NCI-H82 (cell line): ENCODE data around the gene MTA1.

ENCODE experiments used
- DNase-seq: peaks from one replicate; lab custom pipeline; 2025; lab: John Stamatoyannopoulos, UW

MTA1 gene

DNA sequence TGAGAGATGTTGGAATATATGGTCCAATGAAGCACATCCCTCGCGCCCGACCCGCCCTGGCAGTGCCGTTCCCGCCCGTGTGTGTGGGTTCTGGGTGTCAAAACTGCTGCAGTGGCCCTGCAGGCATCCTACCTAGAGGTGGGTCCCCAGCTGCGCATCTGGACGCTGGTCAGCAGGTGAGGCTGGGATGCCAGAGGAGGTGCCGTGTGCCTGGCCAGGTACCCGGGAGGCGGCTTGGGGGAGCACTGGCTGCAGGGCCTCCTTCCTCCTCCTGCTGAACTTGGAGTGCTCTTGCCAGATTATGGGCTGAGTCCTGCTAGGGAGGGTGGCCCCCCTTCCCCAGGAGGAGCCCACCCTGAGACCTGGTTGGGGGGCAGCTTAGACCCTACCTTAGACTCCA, 5.2 kb downstream of the MTA1 start:
- DNase-seq, result no peak

DNA sequence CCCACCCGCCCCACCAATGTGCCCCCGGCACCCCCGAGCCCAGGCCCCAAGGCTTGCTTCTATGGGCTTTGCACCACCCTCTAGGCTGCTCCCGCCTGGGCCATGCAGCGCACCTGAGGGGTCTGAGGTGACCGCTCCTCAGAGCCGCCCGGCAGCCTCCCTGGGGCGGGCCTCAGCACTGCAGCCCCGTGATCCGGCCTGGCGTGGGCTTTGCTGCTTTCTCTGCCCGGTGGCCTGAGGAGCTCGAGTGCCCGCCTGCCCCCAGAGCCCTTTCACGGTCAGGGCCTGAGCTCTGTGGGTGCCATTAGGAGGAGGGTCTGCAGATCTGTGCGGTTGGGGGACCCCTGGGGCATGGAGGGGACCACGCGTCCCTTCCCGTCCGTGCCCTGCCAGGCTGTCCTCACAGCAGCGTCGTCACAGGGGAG, 6.2 kb downstream of the MTA1 start:
- no peak for DNase-seq

- no peak for DNase-seq
Measured at GRCh38 chr14:105426416-105427130, 6.9 kb downstream of the MTA1 start.

DNA sequence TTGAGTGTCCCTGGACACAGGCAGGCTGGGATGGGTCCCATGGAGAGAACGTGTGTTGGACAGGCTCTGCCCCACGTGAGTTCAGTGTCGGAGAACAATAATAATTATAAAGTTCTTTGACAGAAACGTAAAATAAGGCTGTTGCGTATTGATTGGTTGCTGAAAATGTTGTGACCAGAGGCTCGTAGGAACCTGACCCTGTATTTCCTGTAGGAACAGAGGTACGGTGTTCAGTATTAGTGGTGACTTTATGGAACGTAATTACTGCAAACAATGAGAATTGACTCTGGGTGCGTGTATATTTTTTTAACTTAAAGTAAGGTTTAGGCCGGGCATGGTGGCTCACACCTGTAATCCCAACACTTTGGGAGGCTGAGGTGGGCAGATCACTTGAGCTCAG, 7.8 kb downstream of the MTA1 start:
- no peak for DNase-seq

GRCh38 chr14:105427936-105428485, 8.4 kb downstream of the MTA1 start:
- no peak for DNase-seq

DNA sequence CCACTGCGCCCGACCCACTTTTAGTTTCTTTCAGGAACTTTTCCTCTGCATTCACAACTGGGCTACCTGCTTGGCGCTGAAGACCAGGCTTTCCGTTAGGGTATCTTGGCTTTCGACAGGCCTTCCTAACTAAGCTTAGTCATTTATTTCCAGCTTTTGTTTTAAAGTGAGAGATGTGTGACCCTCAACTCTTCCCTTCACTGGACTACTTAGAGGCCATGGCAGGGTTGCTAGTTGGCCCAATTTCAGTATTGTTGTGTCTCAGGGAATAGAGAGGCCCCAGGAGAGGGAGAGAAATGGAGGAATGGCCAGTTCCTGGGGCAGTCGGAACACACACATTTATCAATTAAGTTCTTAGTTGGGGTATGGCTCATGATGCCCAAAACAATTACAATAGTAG, 10.4 kb downstream of the MTA1 start:
- no peak for DNase-seq

- DNase-seq, result no peak
Measured at GRCh38 chr14:105430565-105430964, 10.9 kb downstream of the MTA1 start.

- no peak for DNase-seq
Measured at GRCh38 chr14:105431256-105431655, 11.6 kb downstream of the MTA1 start.

DNA sequence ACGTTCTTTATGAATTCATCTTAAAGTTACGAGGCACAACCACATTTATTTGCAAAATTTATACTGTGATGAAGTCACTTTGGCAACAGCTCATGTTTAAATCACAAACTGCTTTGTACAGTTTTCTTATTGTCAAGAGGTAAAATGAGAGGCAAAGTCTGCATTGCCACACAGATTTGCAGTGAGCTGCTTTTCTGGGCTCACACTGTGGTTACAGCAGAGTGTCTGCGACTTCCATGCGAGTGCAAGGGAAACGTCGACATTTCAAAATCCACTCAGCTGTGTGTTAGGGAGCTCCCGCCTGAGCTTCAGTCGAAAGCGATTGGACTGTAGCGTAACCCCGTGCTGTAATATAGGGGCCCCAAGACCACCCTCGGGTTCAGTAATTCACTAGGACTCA, 13.0 kb downstream of the MTA1 start:
- DNase-seq, result no peak

DNA sequence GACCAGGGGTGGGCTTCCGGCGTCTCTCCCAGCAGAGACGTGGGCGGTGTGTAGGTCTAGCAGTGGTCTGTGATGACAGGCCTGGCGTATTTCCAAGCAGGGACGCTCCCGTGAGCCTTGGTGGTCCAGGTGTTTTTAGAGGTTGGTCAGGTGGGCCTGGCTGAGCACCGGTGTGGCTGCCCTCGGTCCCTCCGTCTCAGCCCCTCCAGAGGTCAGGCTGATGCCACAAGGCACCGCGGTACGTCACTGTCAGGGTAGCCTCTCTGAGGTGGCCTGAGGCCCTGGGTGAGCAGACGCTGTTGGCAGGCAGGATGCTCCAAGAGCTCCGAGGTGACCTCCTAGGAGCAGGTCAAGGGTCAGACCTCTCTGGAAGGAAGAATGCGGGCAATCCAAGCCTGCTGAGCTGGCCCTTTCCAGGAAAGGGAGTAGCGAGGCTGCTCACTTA, 13.6 kb downstream of the MTA1 start:
- DNase-seq, result no peak

- no peak for DNase-seq
Measured at GRCh38 chr14:105436402-105436801, 16.8 kb downstream of the MTA1 start.

DNA sequence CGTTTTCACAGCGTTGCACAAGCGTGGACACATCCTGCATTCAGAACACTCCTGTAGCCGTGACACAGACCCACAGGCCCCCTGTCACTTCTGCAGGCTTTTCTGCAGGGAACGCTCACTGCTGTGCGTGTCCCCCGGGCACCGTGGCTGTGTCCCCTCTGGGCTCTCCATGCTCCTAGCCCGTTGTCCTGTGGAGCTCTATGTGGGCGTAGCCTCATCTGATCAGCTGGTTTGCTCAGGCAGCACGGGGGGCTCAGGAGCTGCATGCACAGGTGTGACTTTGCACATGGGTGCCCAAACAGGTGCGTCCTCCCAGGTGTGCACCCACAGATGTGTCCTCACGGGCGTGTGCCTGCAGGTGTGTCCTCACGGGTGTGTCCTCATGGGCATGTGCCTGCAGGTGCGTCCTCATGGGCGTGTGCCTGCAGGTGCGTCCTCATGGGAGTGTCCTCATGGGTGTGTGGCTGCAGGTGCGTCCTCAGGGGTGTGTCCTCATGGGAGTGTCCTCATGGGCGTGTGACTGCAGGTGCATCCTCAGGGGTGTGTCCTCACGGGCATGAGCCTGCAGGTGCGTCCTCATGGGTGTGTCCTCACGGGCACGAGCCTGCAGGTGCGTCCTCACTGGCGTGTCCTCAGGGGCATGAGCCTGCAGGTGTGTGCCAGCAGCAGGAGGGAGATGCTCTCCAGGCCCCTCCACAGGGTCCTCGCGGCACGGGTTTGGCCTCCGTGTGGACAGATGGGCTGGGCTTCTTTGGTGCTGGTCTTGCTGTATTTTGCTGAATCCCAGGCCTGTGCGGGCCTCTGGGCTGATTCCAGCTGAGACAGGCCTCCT, 17.5 kb downstream of the MTA1 start:
- no peak for DNase-seq

DNA sequence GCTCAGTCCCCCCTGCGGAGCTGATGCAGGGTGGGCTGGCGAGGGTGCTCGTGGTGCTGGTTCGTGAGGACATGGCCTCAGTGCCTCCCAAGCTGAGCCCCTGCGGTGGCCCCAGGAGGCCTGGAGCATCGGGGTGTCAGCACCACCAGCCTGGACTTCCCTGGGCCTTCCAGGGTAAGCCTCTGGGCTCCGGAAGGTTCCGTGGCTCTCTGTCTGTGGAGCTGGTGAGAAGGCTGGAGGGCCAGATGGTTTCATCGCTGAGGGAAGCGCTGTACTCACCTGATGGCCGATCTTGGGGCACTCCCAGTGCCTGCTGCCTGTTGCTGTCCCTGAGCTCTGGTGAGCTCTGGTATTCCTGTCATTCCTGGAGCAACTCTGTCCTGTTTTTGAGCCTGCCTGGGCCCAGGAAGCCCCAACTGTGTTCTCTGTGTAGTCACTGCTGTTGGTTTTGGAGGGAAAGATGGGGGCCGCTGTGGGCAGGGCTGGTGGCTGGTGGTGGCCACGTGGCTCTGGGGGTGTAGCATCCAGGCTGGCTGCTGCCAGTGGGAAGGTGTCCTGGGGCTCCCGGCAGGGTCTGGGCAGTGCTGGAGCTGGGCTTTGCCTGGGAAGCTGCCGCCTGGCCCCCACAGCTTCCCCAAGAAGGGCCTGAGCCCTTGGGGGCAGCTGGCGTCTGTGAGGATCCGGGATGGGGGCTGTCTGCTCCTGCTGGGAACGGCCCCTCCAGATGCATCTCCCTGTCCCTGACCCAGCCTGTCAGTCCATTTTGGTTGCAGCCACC, 18.3 kb downstream of the MTA1 start:
- no peak for DNase-seq

DNA sequence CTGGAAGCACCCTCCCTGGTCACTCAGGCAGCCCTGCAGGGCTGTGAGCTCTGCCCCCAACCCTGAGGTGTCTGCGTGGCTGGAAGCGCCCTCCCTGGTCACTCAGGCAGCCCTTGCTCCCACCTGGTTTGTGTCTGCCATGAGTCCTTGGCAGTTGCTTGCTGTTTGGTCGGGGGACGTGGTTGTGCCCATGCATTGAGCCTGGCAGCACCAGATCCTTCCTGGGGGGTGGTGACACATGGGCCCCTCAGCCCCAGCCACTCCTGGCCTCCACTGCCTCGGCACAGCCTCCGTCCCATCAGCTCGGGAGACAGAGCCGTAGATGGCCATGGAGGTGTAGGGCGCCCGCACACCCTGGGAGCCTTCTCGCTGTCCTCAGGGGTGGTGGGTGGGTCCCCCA, 19.6 kb downstream of the MTA1 start:
- DNase-seq, result no peak

DNA sequence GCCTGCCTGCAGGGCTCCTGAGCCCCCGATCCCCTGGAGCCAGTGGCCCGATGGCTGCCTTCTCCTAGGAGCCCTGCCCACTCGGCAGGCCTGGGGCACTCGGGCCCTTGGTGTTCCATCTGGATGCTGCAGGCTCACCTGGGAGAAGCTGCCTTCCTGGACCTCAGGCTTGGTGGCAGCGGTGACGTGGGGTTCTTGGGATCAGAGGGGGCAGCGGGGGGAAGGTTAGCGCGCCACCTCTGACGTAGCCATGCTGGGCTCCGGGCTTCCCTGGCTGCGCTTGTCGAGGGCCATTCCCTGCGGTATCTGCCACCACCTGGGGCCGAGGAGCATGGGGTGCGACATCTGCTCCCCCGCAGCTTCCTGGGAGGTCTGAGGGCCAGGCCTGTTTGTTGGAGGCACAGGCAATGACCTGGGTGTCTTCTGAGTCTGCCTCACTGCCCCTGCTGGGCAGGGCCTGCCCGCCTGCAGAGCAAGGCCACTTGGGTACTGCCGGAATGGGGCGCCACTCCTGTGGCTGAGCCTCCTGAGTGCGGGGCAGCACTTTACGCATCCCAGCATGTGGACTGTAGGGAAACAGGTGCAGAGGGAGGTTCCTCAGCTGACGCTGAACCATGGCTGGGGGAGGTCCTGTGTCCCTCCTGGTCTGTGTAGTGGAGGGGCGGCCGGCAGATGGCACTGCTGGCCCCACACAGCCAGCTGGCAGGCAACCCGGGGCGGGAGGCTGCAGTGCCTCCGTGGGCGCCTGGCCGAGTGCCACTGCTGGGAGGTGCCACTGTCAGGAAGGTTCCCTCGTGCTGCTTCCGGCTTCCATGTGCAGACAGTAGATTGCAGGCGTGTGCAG, 20.3 kb downstream of the MTA1 start:
- no peak for DNase-seq

DNA sequence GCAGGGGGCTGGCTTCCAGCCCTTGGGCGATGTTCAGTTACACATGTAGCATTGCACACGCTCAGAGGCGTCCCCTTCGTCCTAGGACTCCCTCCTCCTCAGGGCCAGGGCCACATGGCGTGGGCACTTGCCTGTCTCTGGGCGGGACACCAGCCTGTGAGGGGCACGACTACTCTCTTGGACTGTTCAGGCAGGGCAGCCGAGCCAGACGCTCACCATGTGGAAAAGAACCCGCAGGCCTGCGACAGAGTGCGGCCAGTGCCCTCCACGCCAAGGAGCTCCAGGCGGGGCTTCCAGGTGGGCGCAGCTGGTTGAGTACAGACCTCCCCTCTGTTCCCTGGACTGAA, 20.9 kb downstream of the MTA1 start:
- no peak for DNase-seq

GRCh38 chr14:105440992-105441391, 21.4 kb downstream of the MTA1 start:
- DNase-seq, result no peak

GRCh38 chr14:105442125-105442524, 22.5 kb downstream of the MTA1 start:
- DNase-seq, result no peak

DNA sequence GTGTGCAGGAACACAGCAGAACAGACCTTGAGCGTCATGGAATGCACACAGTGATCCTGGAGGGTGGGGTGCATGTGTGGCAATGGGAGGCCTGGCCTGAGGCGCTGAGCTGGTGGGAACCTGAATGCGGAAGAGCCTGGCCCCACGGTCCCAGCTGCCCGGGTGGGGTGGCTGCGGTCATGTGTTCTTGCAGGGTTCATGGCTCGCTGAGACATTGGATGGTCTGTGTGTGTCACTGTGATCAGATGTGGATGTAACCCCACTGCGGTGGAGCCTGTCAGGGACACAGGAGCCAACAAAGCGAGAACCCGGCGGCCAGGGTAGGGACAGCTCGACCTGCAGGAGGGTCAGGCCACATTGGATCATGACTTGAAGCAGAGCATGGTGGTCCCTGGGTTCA, 23.2 kb downstream of the MTA1 start:
- no peak for DNase-seq

DNA sequence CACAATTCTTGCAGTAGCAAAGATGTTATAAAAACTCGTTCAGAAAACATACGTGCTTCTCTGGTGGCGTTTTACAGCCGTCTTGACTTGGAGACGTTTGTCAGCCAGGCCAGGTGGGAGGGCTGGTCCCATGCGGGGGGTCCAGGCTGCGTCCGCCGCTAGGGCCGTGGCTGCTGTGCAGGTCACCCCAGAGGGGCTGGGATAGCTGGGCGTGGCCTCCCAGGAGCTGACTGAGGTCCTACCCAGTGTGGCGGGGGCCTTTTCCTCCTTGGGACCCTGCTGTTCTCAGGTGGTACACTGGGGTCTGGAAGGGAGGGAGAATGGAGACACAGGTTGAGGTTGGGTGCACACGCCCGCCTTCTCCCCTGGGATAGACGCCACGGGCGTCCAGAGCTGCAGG, 25.2 kb downstream of the MTA1 start:
- no peak for DNase-seq

DNA sequence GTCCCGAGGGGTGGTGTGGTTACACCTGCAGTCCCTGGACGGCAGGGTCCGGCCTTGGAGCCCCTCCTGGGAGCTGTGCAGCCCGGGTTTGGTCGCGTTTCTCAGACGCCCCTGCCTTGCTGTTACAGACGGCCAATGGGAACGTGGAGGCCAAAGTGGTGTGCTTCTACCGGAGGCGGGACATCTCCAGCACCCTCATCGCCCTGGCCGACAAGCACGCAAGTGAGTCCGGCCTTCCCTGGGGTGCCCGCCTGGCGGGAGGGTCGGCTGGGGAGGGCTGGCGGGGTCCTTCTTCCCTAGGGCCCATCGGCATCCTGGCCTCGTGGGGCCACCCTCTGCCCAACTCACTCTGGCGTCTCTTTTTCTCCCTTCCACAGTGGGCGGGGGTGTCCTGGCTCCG, 25.7 kb downstream of the MTA1 start:
- no peak for DNase-seq
